ENCODE data around the gene CROCC2. TPM values are rescaled to one million over a fixed set of nuclear protein-coding genes. Genes with fewer than 3 reads are reported as not detected.

Gene CROCC2
- total and polyA plus RNA-seq, 12 donors, result 0.07 to 0.65 (median 0.28) TPM; not detected in 6

GRCh38 chr2:241017228-241017940 is 111.2 kb downstream of the CROCC2 start:
- DNase-seq, result peak in 1 of 7 donors; percentile 24
- Histone ChIP-seq H3K27ac (no peak overlapping the region), H3K4me1 (replicated peaks in 1 of 2) (no peaks in the 10 kb centered on the region), H3K27me3 (no peaks in the 10 kb centered on the region), H3K4me3 (no peak overlapping the region), H3K36me3 (replicated peaks in 1 of 2) (no peaks in the 10 kb centered on the region), H3K9me3 (replicated peaks in 1 of 3) (no peaks in the 10 kb centered on the region)
- TF ChIP-seq CTCF (IDR thresholded peaks at IDR 0.05), result no peak
- 89 to 95% (median 93%) methylated on average over 10 to 13 of the region's 13 CpGs for WGBS, 4 donors
- intact Hi-C loops (cut with DNase I), result no loop called here

- intact Hi-C loops (cut with DNase I), result no loop called here
- H3K4me1 ChIP-seq (replicated peaks in 1 of 2), result no peaks in the 10 kb centered on the region
- 88 to 95% (median 93%) methylated on average over 15 to 26 of the region's 26 CpGs for WGBS, 4 donors
- no peak overlapping the region for H3K4me3 ChIP-seq
- TF ChIP-seq POLR2A (IDR thresholded peaks at IDR 0.05) (no peak), CTCF (IDR thresholded peaks at IDR 0.05) (no peak)
- peak in 2 of 7 donors; percentile 19 to 45 for DNase-seq
- no peaks in the 10 kb centered on the region for H3K27me3 ChIP-seq
- H3K9me3 ChIP-seq (replicated peaks in 1 of 3), result no peaks in the 10 kb centered on the region
- H3K36me3 ChIP-seq (replicated peaks in 1 of 2), result no peaks in the 10 kb centered on the region
- H3K27ac ChIP-seq, result no peak overlapping the region
These were observed 112.1 kb downstream of the CROCC2 start for GRCh38 chr2:241018051-241018891.

GRCh38 chr2:241019441-241020139 is 113.5 kb downstream of the CROCC2 start:
- Histone ChIP-seq H3K4me1 (replicated peaks in 1 of 2) (no peaks in the 10 kb centered on the region), H3K9me3 (replicated peaks in 1 of 3) (no peaks in the 10 kb centered on the region), H3K27me3 (no peaks in the 10 kb centered on the region), H3K4me3 (no peak overlapping the region), H3K36me3 (replicated peaks in 1 of 2) (no peaks in the 10 kb centered on the region), H3K27ac (no peak overlapping the region)
- WGBS, 4 donors, result 93 to 97% (median 96%) methylated on average over 20 of the region's 20 CpGs
- intact Hi-C loops (cut with DNase I), result no loop called here
- peak in 1 of 7 donors; percentile 35 for DNase-seq
- no peak for TF ChIP-seq CTCF (IDR thresholded peaks at IDR 0.05)

GRCh38 chr2:241020201-241020600 is 114.1 kb downstream of the CROCC2 start:
- no peak for TF ChIP-seq CTCF (IDR thresholded peaks at IDR 0.05)
- no peak for TF ChIP-seq POLR2A (IDR thresholded peaks at IDR 0.05)
- Histone ChIP-seq H3K27me3 (no peaks in the 10 kb centered on the region), H3K9me3 (replicated peaks in 1 of 3) (peaks cover 0 to under 1% (median under 1%) of the 10 kb centered on the region in 3 donors), H3K36me3 (replicated peaks in 1 of 2) (no peaks in the 10 kb centered on the region), H3K4me1 (replicated peaks in 1 of 2) (no peaks in the 10 kb centered on the region), H3K4me3 (no peak overlapping the region), H3K27ac (no peak overlapping the region)
- peak in 1 of 7 donors; percentile 24 for DNase-seq
- intact Hi-C loops (cut with DNase I), result no loop called here
- 93 to 97% (median 95%) methylated on average over 9 to 10 of the region's 10 CpGs for WGBS, 4 donors
